HAP-1 (cell line): ENCODE results near the gene KRTAP10-6.
A peak's percentile ranks its signal among the peaks of the same experiment; 100 is the strongest.

Experiments
- DNase-seq, 2 experiments: peaks; one replicate each; pipeline ENCODE4 v3.0.0-alpha.2; 2016 to 2020; ENCODE audit warnings: low spot score in 2 of 2
- H3K27me3 ChIP-seq: fragments of 250-450 bp; sonication (Bioruptor Pico); 2 replicates; pipeline ENCODE4 v1.5.1; 2020; ENCODE audit warnings: low read depth, mild to moderate bottlenecking, moderate library complexity
- H3K36me3 ChIP-seq: fragments of 250-450 bp; sonication (Bioruptor Pico); replicated peaks from 2 replicates; pipeline ENCODE4 v1.5.1; 2020; ENCODE audit warnings: mild to moderate bottlenecking
- H3K4me1 ChIP-seq: fragments of 250-450 bp; sonication (Bioruptor Pico); 2 replicates; pipeline ENCODE4 v1.5.1; 2020; ENCODE audit warnings: mild to moderate bottlenecking
- H3K4me3 ChIP-seq: fragments of 250-450 bp; sonication (Bioruptor Pico); 2 replicates; pipeline ENCODE4 v1.5.1; 2020; ENCODE audit warnings: mild to moderate bottlenecking, moderate library complexity
- H3K9me3 ChIP-seq: fragments of 250-450 bp; sonication (Bioruptor Pico); 2 replicates; pipeline ENCODE4 v1.5.1; 2020; ENCODE audit warnings: mild to moderate bottlenecking, moderate library complexity
- in situ Hi-C: fragments of 300-500 bp; cut with MboI; formaldehyde crosslinking; loops from 3 replicates; pipeline ENCODE4 v1.14.3; 2020; ENCODE audit warnings: low sequenced_read_pairs, inconsistent platforms, mixed read lengths

The KRTAP10-6 gene

GRCh38 chr21:44544566-44544965, 47.7 kb downstream of the KRTAP10-6 start:
- H3K36me3 ChIP-seq: no peaks in the 10 kb centered on the region
- in situ Hi-C loops: no loop called here
- H3K4me3 ChIP-seq: no peak overlapping the region
- no peaks in the 10 kb centered on the region for H3K9me3 ChIP-seq
- H3K27me3 ChIP-seq: no peaks in the 10 kb centered on the region
- no peaks in the 10 kb centered on the region for H3K4me1 ChIP-seq
- DNase-seq: peak in 1 of 2 experiments; percentile 1

- DNase-seq: no peak
- in situ Hi-C loops: no loop called here
- no peaks in the 10 kb centered on the region for H3K36me3 ChIP-seq
- H3K4me1 ChIP-seq: no peaks in the 10 kb centered on the region
- H3K27me3 ChIP-seq: no peaks in the 10 kb centered on the region
- H3K4me3 ChIP-seq: no peak overlapping the region
- no peaks in the 10 kb centered on the region for H3K9me3 ChIP-seq
Observed at GRCh38 chr21:44542716-44543115, 49.6 kb downstream of the KRTAP10-6 start.
